Fibroblast of pulmonary artery (primary cell): Measurements from ENCODE around the gene ATP2B3.

Experiments
- DNase-seq: peaks from one replicate; pipeline ENCODE4 v3.0.0-alpha.2; 2010; ENCODE audit warnings: low read depth
- H3K4me3 ChIP-seq: replicated peaks from 2 replicates; pipeline ENCODE4 v1.5.1; 2011; ENCODE audit warnings: low read depth, mild to moderate bottlenecking, control low read depth, low read length, moderate library complexity
- CTCF ChIP-seq: IDR thresholded peaks from 2 replicates; pipeline ENCODE4 v1.5.1; 2011; ENCODE audit warnings: mild to moderate bottlenecking, control low read depth, low read length, inconsistent platforms; ENCODE audit errors: missing control alignments

ATP2B3 gene

GRCh38 chrX:153474266-153474665 lies 43.2 kb upstream of the ATP2B3 start:
- H3K4me3 ChIP-seq = no peak overlapping the region
- no peak for TF ChIP-seq CTCF
- DNase-seq = no peak

GRCh38 chrX:153474718-153475117 lies 42.7 kb upstream of the ATP2B3 start:
- no peak overlapping the region for H3K4me3 ChIP-seq
- no peak for TF ChIP-seq CTCF
- DNase-seq = peak; percentile 61

GRCh38 chrX:153475271-153475670 lies 42.2 kb upstream of the ATP2B3 start:
- DNase-seq = no peak
- no peak overlapping the region for H3K4me3 ChIP-seq
- no peak for TF ChIP-seq CTCF

GRCh38 chrX:153475751-153476281 lies 41.6 kb upstream of the ATP2B3 start:
- DNase-seq = no peak
- no peak for TF ChIP-seq CTCF
- no peak overlapping the region for H3K4me3 ChIP-seq

- TF ChIP-seq CTCF = no peak
- no peak overlapping the region for H3K4me3 ChIP-seq
- peak; percentile 59 for DNase-seq
These were observed 40.6 kb upstream of the ATP2B3 start for GRCh38 chrX:153476666-153477363.

GRCh38 chrX:153477364-153477857 lies 40.0 kb upstream of the ATP2B3 start:
- TF ChIP-seq CTCF = no peak
- no peak overlapping the region for H3K4me3 ChIP-seq
- no peak for DNase-seq

- TF ChIP-seq CTCF = no peak
- no peak overlapping the region for H3K4me3 ChIP-seq
- peak; percentile 33 for DNase-seq
These were observed 39.5 kb upstream of the ATP2B3 start for GRCh38 chrX:153477901-153478300.
